ENCODE measurements around the gene RRAD. TPM values are rescaled to one million over a fixed set of nuclear protein-coding genes. Genes with fewer than 3 reads are reported as not detected.
A peak's percentile ranks its signal among the peaks of the same experiment; 100 is the strongest.

Gene RRAD
- total and polyA plus RNA-seq, 2 of the 4 experiments (the other 2 are of a cell fraction), result 1.3 to 2.1 TPM

GRCh38 chr16:66886321-66886720 is 39.0 kb downstream of the RRAD start:
- H3K18ac ChIP-seq (ENCODE audit: low read depth, low read length), result no peak overlapping the region
- H3K36me3 ChIP-seq (ENCODE audit: control insufficient read depth, insufficient read depth, low read length), result peaks cover 19% of the 10 kb centered on the region
- no peak overlapping the region for H3K56ac ChIP-seq (ENCODE audit: extremely low read depth, insufficient read depth, low read length)
- H3K14ac ChIP-seq (replicated peaks; ENCODE audit: low read depth, low read length), result no peak overlapping the region; the same call in 1 of the 2 replicates
- H3K4ac ChIP-seq (ENCODE audit: low read depth, low read length), result no peak overlapping the region; the same call in 1 of the 2 replicates
- H4K5ac ChIP-seq (ENCODE audit: low read depth, low read length), result no peak overlapping the region
- H2BK5ac ChIP-seq (ENCODE audit: low read depth, low read length, poor library complexity, severe bottlenecking), result peak overlapping the region; percentile 66
- CTCF ChIA-PET, result interaction anchor here (1.0 to 2.2 kb wide), 2 partner anchors 9 to 13 kb away, joined by 4 to 9 read pairs; no protein-coding TSS in a partner anchor
- H2AK5ac ChIP-seq (ENCODE audit: low read depth, low read length), result 0 out of 2 replicates have a peak overlapping the region, but pooled peaks have one; percentile 19
- H4K8ac ChIP-seq (ENCODE audit: low read depth in 2 of 2, low read length in 2 of 2), result no peak overlapping the region
- H3K4me2 ChIP-seq (ENCODE audit: low read depth, low read length), result peak overlapping the region; percentile 18
- 0 out of 2 replicates have a peak overlapping the region, but pooled peaks have one; percentile 19 for H2BK20ac ChIP-seq (ENCODE audit: low read depth, low read length)
- H3K23ac ChIP-seq (ENCODE audit: low read depth, low read length), result peak overlapping the region; percentile 28; the same call in 1 of the 2 replicates
- intact Hi-C loops (cut with micrococcal nuclease), result no loop called here
- no CpG with 5 or more reads among the region's 2 CpGs for WGBS, 2 experiments (ENCODE audit: extremely low coverage in 2 of 2, insufficient read length in 1 of 2)
- H3K27ac ChIP-seq (ENCODE audit: insufficient read depth, low read length), result peak overlapping the region; percentile 81; the same call in 1 of the 2 replicates
- dilution Hi-C loops (cut with HindIII; ENCODE audit: low sequenced_read_pairs, unreplicated experiment), result no loop called here
- no peak overlapping the region for H2BK15ac ChIP-seq (ENCODE audit: low read depth, low read length)
- H3K9ac ChIP-seq (ENCODE audit: low read depth, low read length), result no peak overlapping the region
- no peak overlapping the region for H2BK120ac ChIP-seq (ENCODE audit: low read depth, low read length)
- no peak overlapping the region for H2AFZ ChIP-seq (replicated peaks; ENCODE audit: low read length, poor library complexity)
- H3K9me3 ChIP-seq (ENCODE audit: control insufficient read depth, insufficient read depth, low read length), result no peaks in the 10 kb centered on the region
- peaks cover 10% of the 10 kb centered on the region; the same call in 1 of the 2 replicates for H4K20me1 ChIP-seq (ENCODE audit: insufficient read depth, low read length)
- POLR2A ChIA-PET (ENCODE audit: unreplicated experiment), result interaction anchor here (0.5 to 0.9 kb wide), 2 partner anchors 13 to 63 kb away, joined by 4 to 10 read pairs; no protein-coding TSS in a partner anchor
- TF ChIP-seq MXI1 (IDR thresholded peaks at IDR 0.05; ENCODE audit: borderline replicate concordance, low read depth, low read length) (0 out of 2 replicates have a peak, but pooled peaks have one; percentile 9), SMC3 (IDR thresholded peaks at IDR 0.05; ENCODE audit: low read depth, low read length) (no peak)
- no TSS peak for BruUV-seq (replicated peaks)
- H3K9me1 ChIP-seq (ENCODE audit: insufficient read depth, low read length), result peaks cover 13% of the 10 kb centered on the region
- H2AK9ac ChIP-seq (replicated peaks; ENCODE audit: low read depth, low read length, poor library complexity), result no peak overlapping the region
- peaks cover 16% of the 10 kb centered on the region for H3K4me1 ChIP-seq (ENCODE audit: control insufficient read depth, insufficient read depth, low read length)
- peaks cover 14 to 40% of the 10 kb centered on the region in 2 experiments; a peak in 3 of 4 replicates for H3K79me1 ChIP-seq (ENCODE audit: low read depth in 1 of 2, low read length in 2 of 2)
- ATAC-seq (ENCODE audit: low read depth) (peak; percentile 95), DNase-seq (peak; percentile 46)
- no peak overlapping the region for H3K4me3 ChIP-seq (ENCODE audit: insufficient read depth, low read depth, low read length)
- no peaks in the 10 kb centered on the region for H3K27me3 ChIP-seq (ENCODE audit: control insufficient read depth, insufficient read depth, low read length)
- in situ Hi-C loops (cut with MboI; ENCODE audit: low sequenced_read_pairs), result no loop called here
- no peak overlapping the region for H4K91ac ChIP-seq (ENCODE audit: insufficient read depth, low read depth, low read length)

Measured in IMR-90 (cell line).